MM.1S (cell line): ENCODE results near the gene FBXW11.

Experiments used
- DNase-seq: peaks from one replicate; pipeline ENCODE4 v3.0.0-alpha.2; 2015
- H2AFZ ChIP-seq: fragments of 300-600 bp; sonication (generic); 2 replicates; pipeline ENCODE4 v1.6.0; 2016; ENCODE audit warnings: antibody characterized with exemption, low read length
- H3F3A ChIP-seq: fragments of 300-600 bp; sonication (generic); 2 replicates; pipeline ENCODE4 v1.6.1; 2016; ENCODE audit warnings: mild to moderate bottlenecking, antibody characterized with exemption, low read length, moderate library complexity, mixed read lengths; ENCODE audit not compliant: insufficient read depth
- H3K27ac ChIP-seq: fragments of 300-600 bp; sonication (generic); 2 replicates; pipeline ENCODE4 v1.5.1; 2016; ENCODE audit warnings: mild to moderate bottlenecking, low read length
- H3K27me3 ChIP-seq: fragments of 300-600 bp; sonication (generic); replicated peaks from 2 replicates; pipeline ENCODE4 v1.6.0; 2016; ENCODE audit warnings: low read length; ENCODE audit not compliant: insufficient read depth
- H3K36me3 ChIP-seq: fragments of 300-600 bp; sonication (generic); replicated peaks from 2 replicates; pipeline ENCODE4 v1.6.1; 2016; ENCODE audit warnings: mild to moderate bottlenecking, low read length, mixed read lengths; ENCODE audit not compliant: insufficient read depth
- H3K4me1 ChIP-seq: fragments of 300-600 bp; sonication (generic); 2 replicates; pipeline ENCODE4 v1.6.1; 2016; ENCODE audit warnings: low read length, mixed read lengths
- H3K4me2 ChIP-seq: fragments of 300-600 bp; sonication (generic); 2 replicates; pipeline ENCODE4 v1.6.0; 2016; ENCODE audit warnings: low read depth, low read length
- H3K4me3 ChIP-seq: fragments of 300-600 bp; sonication (generic); 2 replicates; pipeline ENCODE4 v1.5.1; 2016; ENCODE audit warnings: low read length, mixed read lengths
- H3K79me2 ChIP-seq: fragments of 300-600 bp; sonication (generic); 2 replicates; pipeline ENCODE4 v1.6.1; 2016; ENCODE audit warnings: mixed run types, low read length, mixed read lengths
- H3K9ac ChIP-seq: fragments of 300-600 bp; sonication (generic); 2 replicates; pipeline ENCODE4 v1.6.1; 2016; ENCODE audit warnings: low read length, mixed read lengths
- H3K9me2 ChIP-seq: fragments of 300-600 bp; sonication (generic); replicated peaks from 2 replicates; pipeline ENCODE4 v1.6.1; 2016; ENCODE audit warnings: mild to moderate bottlenecking, low read length, mixed read lengths; ENCODE audit not compliant: insufficient read depth
- H3K9me3 ChIP-seq: fragments of 300-600 bp; sonication (generic); replicated peaks from 2 replicates; pipeline ENCODE4 v1.6.1; 2016; ENCODE audit warnings: mild to moderate bottlenecking, low read length, mixed read lengths; ENCODE audit not compliant: insufficient read depth
- H4K20me1 ChIP-seq: fragments of 300-600 bp; sonication (generic); 2 replicates; pipeline ENCODE4 v1.6.1; 2016; ENCODE audit warnings: mild to moderate bottlenecking, low read length, moderate library complexity, mixed read lengths; ENCODE audit not compliant: insufficient read depth
- CTCF ChIP-seq: fragments of 300-600 bp; sonication (generic); IDR thresholded peaks from 2 replicates; pipeline ENCODE4 v1.5.1; 2016; ENCODE audit warnings: antibody characterized with exemption, low read length, mixed read lengths
- EZH2 ChIP-seq: fragments of 300-600 bp; sonication (generic); optimal IDR thresholded peaks from 2 replicates; pipeline ENCODE3; 2017; ENCODE audit warnings: low read depth, mild to moderate bottlenecking, antibody characterized with exemption, low read length, mixed read lengths
- EZH2phosphoT487 ChIP-seq: fragments of 300-600 bp; sonication (generic); IDR thresholded peaks from 2 replicates; pipeline ENCODE4 v1.6.1; 2018; ENCODE audit warnings: antibody characterized with exemption, low read length

Gene FBXW11

GRCh38 chr5:171968531-171968930, 37.9 kb downstream of the FBXW11 start:
- peaks cover 7% of the 10 kb centered on the region; the same call in 1 of the 2 replicates for H4K20me1 ChIP-seq
- no peak overlapping the region for H3K4me3 ChIP-seq
- no peaks in the 10 kb centered on the region for H3K9me3 ChIP-seq
- peaks cover 87% of the 10 kb centered on the region for H3K79me2 ChIP-seq
- no peak for TF ChIP-seq CTCF
- no peak for TF ChIP-seq EZH2
- TF ChIP-seq EZH2phosphoT487 = no peak
- H3K36me3 ChIP-seq = no peaks in the 10 kb centered on the region
- H3K9ac ChIP-seq = no peak overlapping the region
- no peaks in the 10 kb centered on the region for H3K27me3 ChIP-seq
- no peak overlapping the region for H3K4me2 ChIP-seq
- H3K4me1 ChIP-seq = no peaks in the 10 kb centered on the region
- no peak overlapping the region for H2AFZ ChIP-seq
- no peak overlapping the region for H3K27ac ChIP-seq
- DNase-seq = no peak
- no peaks in the 10 kb centered on the region for H3F3A ChIP-seq
- no peaks in the 10 kb centered on the region for H3K9me2 ChIP-seq

GRCh38 chr5:171966964-171967363, 39.5 kb downstream of the FBXW11 start:
- H3K9ac ChIP-seq = no peak overlapping the region

GRCh38 chr5:171966270-171966669, 40.2 kb downstream of the FBXW11 start:
- H2AFZ ChIP-seq = no peak overlapping the region
- peaks cover 91% of the 10 kb centered on the region for H3K79me2 ChIP-seq
- H3K9ac ChIP-seq = no peak overlapping the region
- no peaks in the 10 kb centered on the region for H3K9me2 ChIP-seq
- H3K27ac ChIP-seq = no peak overlapping the region
- H3F3A ChIP-seq = 0 out of 2 replicates have a peak, but pooled peaks cover 2% of the 10 kb centered on the region
- H3K4me3 ChIP-seq = no peak overlapping the region
- no peaks in the 10 kb centered on the region for H3K9me3 ChIP-seq
- 0 out of 2 replicates have a peak, but pooled peaks cover 3% of the 10 kb centered on the region for H3K4me1 ChIP-seq
- H3K36me3 ChIP-seq = no peaks in the 10 kb centered on the region
- no peak overlapping the region for H3K4me2 ChIP-seq
- H3K27me3 ChIP-seq = no peaks in the 10 kb centered on the region
- peaks cover 12% of the 10 kb centered on the region; the same call in 1 of the 2 replicates for H4K20me1 ChIP-seq
- TF ChIP-seq CTCF = no peak
- TF ChIP-seq EZH2 = no peak
- TF ChIP-seq EZH2phosphoT487 = no peak
- no peak for DNase-seq

More at GRCh38 chr5:171966964-171967363, 39.5 kb downstream of the FBXW11 start:
- H4K20me1 ChIP-seq = peaks cover 12% of the 10 kb centered on the region; the same call in 1 of the 2 replicates
- no peak for DNase-seq
- no peaks in the 10 kb centered on the region for H3F3A ChIP-seq
- TF ChIP-seq EZH2 (no peak), EZH2phosphoT487 (no peak), CTCF (no peak)
- H3K27me3 ChIP-seq = no peaks in the 10 kb centered on the region
- peaks cover 92% of the 10 kb centered on the region for H3K79me2 ChIP-seq
- no peaks in the 10 kb centered on the region for H3K9me2 ChIP-seq
- H3K9me3 ChIP-seq = no peaks in the 10 kb centered on the region
- no peak overlapping the region for H3K27ac ChIP-seq
- no peaks in the 10 kb centered on the region for H3K36me3 ChIP-seq
- H3K4me3 ChIP-seq = no peak overlapping the region
- 0 out of 2 replicates have a peak, but pooled peaks cover under 1% of the 10 kb centered on the region for H3K4me1 ChIP-seq
- no peak overlapping the region for H3K4me2 ChIP-seq
- H2AFZ ChIP-seq = no peak overlapping the region
